HL-60 (cell line): ENCODE results near the gene NFE2L2.

Source experiments
- DNase-seq, 2 experiments: peaks; one replicate each; pipeline ENCODE4 v3.0.0-alpha.2; 2010 to 2020; ENCODE audit warnings: low read depth in 1 of 2, low spot score in 1 of 2
- H3K27ac ChIP-seq: fragments of 250-450 bp; sonication (Bioruptor Pico); replicated peaks from 2 replicates; pipeline ENCODE4 v1.5.1; 2020; ENCODE audit warnings: mild to moderate bottlenecking, moderate library complexity
- H3K27me3 ChIP-seq: fragments of 250-450 bp; sonication (Bioruptor Pico); 2 replicates; pipeline ENCODE4 v1.5.1; 2021; ENCODE audit warnings: mild to moderate bottlenecking, moderate library complexity; ENCODE audit not compliant: insufficient read depth, poor library complexity, severe bottlenecking
- H3K4me3 ChIP-seq: replicated peaks from 2 replicates; pipeline ENCODE4 v1.5.1; 2011; ENCODE audit warnings: mild to moderate bottlenecking, control low read depth, low read length; ENCODE audit not compliant: insufficient read depth
- CTCF ChIP-seq: IDR thresholded peaks from one replicate; pipeline ENCODE4 v1.5.1; 2011; ENCODE audit warnings: low read length, control low read depth, inconsistent platforms; ENCODE audit not compliant: insufficient read depth
- GABPA ChIP-seq: IDR thresholded peaks from 2 replicates; pipeline ENCODE4 v1.6.1; 2012; ENCODE audit warnings: low read depth
- POLR2AphosphoS5 ChIP-seq: IDR thresholded peaks from 2 replicates; pipeline ENCODE4 v1.6.1; 2012; ENCODE audit warnings: low read depth
- REST ChIP-seq: IDR thresholded peaks from 2 replicates; pipeline ENCODE4 v1.6.1; 2012; ENCODE audit warnings: low read depth; ENCODE audit not compliant: insufficient replicate concordance
- SPI1 ChIP-seq: IDR thresholded peaks from 2 replicates; pipeline ENCODE4 v1.6.1; 2012; ENCODE audit warnings: low read depth, mild to moderate bottlenecking, borderline replicate concordance

NFE2L2 gene

GRCh38 chr2:177253704-177254103, 10.8 kb downstream of the NFE2L2 start:
- no peak for DNase-seq
- H3K27ac ChIP-seq, result no peak overlapping the region; the same call in 1 of the 2 replicates
- TF ChIP-seq REST (no peak), GABPA (no peak), SPI1 (no peak), POLR2AphosphoS5 (no peak), CTCF (no peak)
- H3K27me3 ChIP-seq, result no peaks in the 10 kb centered on the region
- no peak overlapping the region for H3K4me3 ChIP-seq

GRCh38 chr2:177252808-177253531, 11.6 kb downstream of the NFE2L2 start:
- no peaks in the 10 kb centered on the region for H3K27me3 ChIP-seq
- no peak overlapping the region for H3K4me3 ChIP-seq
- H3K27ac ChIP-seq, result peak overlapping the region; percentile 53
- no peak for TF ChIP-seq POLR2AphosphoS5
- TF ChIP-seq GABPA, result no peak
- no peak for TF ChIP-seq CTCF
- no peak for TF ChIP-seq SPI1
- no peak for TF ChIP-seq REST
- peak in 1 of 2 experiments; percentile 49 for DNase-seq

GRCh38 chr2:177251165-177251542, 13.4 kb downstream of the NFE2L2 start:
- Histone ChIP-seq H3K4me3 (no peak overlapping the region), H3K27ac (peak overlapping the region; percentile 15), H3K27me3 (no peaks in the 10 kb centered on the region)
- TF ChIP-seq GABPA, result no peak
- no peak for TF ChIP-seq SPI1
- TF ChIP-seq POLR2AphosphoS5, result 0 out of 2 replicates have a peak, but pooled peaks have one; percentile 3
- DNase-seq, result no peak

GRCh38 chr2:177250461-177250860, 14.1 kb downstream of the NFE2L2 start:
- Histone ChIP-seq H3K4me3 (no peak overlapping the region), H3K27ac (no peak overlapping the region)
- TF ChIP-seq GABPA (no peak), SPI1 (no peak), POLR2AphosphoS5 (no peak; the same call in 1 of the 2 replicates), REST (no peak), CTCF (no peak)

More at GRCh38 chr2:177250461-177250860, 14.1 kb downstream of the NFE2L2 start:
- no peaks in the 10 kb centered on the region for H3K27me3 ChIP-seq
- no peak for DNase-seq
